DOHH2 (cell line): ENCODE measurements around the gene KLRG1.

Source experiments
- EZH2phosphoT487 ChIP-seq: fragments of 200-600 bp; sonication (generic); IDR thresholded peaks from 2 replicates; pipeline ENCODE4 v1.6.1; 2017; ENCODE audit warnings: borderline replicate concordance, mild to moderate bottlenecking, antibody characterized with exemption, low read length, moderate library complexity, mixed read lengths
- TF ChIP-seq, protein P1 (sequence below): fragments of 200-600 bp; sonication (generic); IDR thresholded peaks from one replicate; pipeline ENCODE4 v1.5.1; 2014; ENCODE audit warnings: antibody characterized with exemption, mild to moderate bottlenecking, low read depth, low read length; ENCODE audit not compliant: poor library complexity, severe bottlenecking

DNA sequence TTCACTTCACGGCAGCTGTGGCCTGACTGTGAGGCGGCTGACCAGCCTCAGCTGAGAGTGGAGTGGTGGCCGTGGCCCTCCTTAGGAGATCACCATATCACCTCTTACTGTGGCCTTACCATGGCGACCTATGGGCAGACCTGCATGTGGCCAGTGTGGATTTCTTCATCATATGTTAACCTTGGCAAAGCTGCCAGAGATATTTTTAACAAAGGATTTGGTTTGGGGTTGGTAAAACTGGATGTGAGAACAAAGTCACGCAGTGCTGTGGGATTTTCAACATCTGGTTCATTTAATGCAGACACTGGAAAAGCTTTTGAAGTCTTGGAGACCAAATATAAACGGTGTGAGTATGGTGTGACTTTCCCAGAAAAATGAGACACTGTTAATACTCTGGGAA lies 46.9 kb downstream of the KLRG1 start:
- TF ChIP-seq, protein P1, sequence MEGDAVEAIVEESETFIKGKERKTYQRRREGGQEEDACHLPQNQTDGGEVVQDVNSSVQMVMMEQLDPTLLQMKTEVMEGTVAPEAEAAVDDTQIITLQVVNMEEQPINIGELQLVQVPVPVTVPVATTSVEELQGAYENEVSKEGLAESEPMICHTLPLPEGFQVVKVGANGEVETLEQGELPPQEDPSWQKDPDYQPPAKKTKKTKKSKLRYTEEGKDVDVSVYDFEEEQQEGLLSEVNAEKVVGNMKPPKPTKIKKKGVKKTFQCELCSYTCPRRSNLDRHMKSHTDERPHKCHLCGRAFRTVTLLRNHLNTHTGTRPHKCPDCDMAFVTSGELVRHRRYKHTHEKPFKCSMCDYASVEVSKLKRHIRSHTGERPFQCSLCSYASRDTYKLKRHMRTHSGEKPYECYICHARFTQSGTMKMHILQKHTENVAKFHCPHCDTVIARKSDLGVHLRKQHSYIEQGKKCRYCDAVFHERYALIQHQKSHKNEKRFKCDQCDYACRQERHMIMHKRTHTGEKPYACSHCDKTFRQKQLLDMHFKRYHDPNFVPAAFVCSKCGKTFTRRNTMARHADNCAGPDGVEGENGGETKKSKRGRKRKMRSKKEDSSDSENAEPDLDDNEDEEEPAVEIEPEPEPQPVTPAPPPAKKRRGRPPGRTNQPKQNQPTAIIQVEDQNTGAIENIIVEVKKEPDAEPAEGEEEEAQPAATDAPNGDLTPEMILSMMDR, result no peak
- TF ChIP-seq EZH2phosphoT487, result no peak
